HG03064 (cell line): ENCODE results near the gene MRPL28.
"Not testable (repeated sequence)": the region's sequence is repeated elsewhere in the genome, so short reads cannot be mapped to it uniquely, and the experiment has no call there.

ENCODE experiments used
- ATAC-seq: cut with Tn5 transposase; IDR thresholded peaks from one replicate; pipeline ENCODE4 v1.9.1; 2021; ENCODE audit warnings: low read depth; ENCODE audit not compliant: unreplicated experiment

The MRPL28 gene

DNA sequence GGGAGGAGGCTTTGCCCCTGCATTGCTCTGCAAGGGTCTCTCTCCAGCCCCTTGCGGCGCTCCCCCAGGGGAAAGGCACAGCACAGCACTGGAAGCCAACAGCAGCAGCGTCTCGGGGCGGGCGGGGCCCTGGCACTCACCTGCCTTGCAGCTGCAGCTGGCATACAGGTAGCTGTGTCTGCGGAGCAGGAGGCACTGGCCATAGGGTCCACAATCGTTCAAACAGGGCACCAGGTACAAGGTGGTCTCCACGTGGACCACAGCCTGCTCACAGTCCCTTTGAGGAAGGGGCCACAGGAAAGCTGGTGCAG is 4.2 kb upstream of the MRPL28 start:
- no peak for ATAC-seq

DNA sequence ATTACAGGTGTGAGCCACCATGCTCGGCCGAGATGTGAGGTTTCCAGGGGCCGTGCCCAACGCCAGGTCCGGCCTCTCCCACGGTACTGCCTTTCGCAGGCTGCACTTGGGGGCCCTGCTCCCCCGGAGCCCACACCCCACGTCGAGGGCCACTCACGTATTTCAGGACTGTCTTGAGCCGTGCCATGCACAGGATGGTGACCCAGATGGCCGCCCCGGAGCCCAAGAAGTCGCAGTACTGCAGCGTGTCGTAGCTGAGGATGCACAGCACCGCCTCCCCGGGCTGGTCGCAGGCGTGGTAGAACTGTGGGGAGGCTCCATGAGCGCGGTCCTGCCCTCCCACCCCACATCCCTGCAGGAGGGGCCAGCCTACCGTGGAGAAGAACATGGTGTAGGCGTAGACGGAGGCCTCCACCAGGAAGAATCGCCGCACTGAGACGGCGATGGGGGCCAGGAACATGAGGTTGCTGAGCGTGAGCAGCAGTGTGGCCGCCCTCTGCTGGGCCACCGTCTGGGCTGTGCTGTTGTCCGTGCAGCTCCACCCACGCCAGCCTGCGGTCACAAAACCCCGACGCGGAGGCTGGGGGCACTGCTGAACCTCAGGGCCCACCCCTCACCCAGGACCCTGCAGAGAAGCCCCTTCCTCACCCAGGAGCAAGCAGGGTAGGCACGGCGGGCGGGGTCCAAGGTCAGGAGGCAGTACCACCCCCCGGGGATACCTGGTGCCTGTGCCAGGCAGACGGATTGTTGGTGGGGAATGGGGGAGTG is 3.7 kb upstream of the MRPL28 start:
- ATAC-seq, result no peak

DNA sequence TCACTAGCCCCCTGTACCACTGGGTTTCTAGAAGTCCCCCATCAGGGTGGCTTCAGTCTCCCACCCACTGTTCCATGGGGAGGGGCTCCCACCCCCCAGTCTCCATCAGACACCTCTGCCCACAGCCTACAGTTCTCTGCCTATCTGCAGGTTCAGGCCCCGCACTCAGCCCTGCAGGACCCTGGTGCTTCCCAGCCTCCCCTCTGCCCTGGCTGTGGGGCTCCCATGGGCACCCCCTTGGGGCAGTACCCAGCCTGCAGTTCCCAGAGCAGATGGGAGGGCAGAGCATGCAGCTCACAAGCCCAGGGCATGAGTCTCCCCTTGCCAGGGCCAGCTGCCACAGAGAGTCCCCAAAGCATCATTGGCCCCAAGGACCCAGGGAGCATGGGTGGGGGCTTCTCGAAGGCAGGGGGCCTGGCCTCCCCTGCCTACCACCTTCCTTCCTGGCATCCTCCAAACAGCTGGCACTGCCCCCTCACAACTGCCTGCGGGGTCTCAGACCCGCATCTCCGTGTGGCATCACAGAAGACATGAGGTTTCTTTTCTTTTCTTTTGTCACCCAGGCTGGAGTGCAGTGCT is 2.8 kb upstream of the MRPL28 start:
- no peak for ATAC-seq

DNA sequence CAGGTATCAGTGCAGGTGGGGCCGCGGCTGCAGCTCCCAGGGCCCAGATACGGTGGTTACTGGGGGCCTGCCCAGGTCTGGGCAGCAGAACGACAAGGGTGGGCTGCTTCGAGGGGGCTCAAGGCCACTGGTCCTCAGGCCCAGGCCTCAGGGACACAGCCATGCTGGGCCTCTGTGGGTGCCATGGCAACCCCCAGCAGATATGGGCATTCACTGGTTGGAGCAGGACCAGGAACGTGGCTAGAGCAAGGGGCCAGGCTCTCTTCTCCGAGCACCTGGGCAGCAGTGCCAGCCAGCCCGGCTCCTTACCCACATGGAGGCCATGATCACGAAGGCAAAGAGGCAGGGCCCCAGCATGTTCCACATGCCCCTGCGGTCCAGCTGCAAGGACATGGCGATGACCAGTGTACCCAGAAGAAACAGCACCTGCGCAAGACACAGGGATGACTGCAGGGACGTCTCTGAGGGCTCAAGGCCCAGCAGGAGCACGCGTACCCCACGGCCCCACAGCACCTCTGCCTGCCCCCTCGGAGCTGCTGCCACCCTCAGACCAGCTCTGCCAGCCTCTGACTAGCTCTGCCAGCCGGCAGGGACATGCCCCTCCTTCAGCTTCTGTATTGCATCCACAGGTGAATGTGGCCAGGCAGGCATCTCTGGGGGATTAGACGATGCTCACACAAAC is 2.1 kb upstream of the MRPL28 start:
- ATAC-seq, result no peak

DNA sequence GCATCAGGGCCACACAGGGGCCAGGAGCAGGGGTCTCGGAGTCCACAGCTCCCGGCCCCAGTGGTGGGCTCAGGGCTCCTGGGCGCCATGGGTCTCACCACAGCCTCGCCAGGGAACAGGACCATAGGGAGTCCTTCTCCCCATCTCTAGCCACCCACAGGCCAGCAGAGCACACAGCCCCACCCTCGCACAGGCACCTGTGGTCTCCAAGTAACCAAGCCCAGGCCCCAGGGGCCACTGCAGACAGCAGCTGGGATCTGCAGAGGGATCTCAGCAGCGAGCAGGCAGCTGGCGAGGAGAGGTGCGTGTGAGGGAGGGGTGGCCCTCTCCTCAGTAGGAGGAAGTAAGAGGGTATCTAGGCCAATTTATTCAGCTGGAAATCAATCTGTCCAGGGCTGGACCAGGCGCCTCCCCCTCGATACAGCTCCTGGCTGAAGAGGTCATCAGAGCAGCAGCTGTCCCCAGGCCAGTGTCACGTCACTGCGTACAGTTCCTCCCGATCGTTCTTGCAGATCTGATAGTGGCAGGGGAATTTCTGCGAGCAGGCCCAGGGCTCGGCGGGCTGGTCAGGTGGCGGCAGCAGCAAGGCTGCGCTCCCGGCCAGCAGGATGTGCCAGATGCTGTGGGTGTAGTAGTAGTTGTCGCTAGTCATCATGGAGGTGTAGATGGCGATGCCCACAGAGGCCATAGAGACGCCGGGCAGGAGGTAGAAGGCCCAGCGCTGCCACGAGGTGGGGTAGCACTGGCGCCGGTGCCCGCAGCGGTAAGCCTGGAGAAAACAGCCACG is 1.4 kb upstream of the MRPL28 start:
- no peak for ATAC-seq

DNA sequence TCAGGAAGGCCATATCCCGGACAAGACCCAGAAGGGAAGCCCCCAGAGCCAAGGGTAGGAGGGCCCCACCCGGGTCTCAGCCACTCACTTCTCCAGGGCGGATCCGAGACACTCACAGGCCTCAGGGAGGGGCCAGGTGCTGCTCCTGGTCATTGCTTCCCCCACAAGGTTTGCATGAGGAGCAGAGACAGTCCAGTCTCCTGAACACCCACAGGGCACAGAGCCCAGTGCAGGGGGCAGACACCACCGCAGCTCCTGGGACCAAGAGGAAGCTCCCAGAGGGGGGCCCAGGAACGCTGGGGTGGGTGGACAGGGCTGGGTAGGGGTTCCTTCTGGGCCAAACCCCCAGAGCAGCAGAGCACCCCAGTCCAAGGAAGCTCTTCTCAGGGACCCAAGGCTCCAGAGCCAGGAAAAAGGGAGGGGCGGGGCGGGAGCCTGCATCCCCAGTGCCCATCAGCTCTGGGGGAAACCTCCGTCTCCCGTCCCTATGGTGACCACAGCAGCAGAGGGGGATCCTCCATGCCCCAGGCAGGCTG is 709 bp upstream of the MRPL28 start:
- no peak for ATAC-seq

DNA sequence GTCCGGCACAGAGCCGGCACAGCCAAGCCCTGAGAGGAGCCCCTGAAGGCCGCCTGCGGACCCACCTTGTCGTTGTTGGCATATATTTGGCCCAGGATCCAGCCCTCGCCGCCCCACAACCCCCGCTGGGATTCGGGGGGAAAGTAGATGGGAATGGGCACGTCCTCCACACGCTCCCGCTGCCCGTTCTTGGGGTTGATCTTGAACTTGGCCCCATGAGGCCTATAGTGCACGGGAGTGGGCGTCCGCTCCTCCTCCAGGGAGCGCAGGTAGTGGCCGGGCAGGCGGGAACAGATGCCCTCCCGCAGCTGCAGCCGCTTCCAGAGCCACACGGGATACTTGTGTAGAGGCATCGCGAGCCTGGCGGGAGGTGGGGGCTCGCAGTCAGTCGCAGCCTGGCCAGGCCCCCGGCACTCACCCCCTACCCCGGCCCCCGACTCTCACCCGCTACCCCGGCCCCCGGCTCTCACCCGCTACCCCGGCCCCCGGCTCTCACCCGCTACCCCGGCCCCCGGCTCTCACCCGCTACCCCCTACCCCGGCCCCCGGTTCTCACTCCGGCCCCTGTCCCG is 387 bp downstream of the MRPL28 start:
- ATAC-seq, result no peak

DNA sequence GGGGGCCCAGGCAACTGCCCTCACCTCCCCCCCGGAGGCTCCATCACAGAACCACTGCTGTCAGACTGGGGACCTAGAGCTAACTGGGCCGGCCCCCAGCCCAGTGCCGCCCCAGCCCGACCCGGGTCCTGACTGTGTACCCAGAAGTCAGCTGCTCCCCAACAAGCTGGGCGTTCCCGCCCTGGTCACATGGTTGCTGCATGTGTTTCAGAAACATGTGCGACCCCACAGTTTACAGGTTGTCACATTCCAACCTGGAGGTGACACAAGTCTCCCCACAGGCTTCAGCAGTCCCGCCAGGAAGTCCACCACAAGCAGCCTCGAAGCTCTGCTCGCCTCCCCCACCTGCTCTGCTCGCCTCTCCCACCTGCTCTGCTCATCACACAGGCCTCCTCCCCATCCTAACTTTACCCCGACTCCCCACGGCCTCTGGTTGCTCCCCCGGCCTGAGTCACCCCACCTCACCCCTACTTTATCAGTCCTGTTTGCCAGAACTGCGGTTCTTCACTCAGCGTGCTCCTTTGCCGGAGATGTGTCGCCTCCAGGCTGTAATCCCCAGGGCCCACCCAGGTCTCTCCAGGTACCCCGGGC is 968 bp downstream of the MRPL28 start:
- no peak for ATAC-seq

DNA sequence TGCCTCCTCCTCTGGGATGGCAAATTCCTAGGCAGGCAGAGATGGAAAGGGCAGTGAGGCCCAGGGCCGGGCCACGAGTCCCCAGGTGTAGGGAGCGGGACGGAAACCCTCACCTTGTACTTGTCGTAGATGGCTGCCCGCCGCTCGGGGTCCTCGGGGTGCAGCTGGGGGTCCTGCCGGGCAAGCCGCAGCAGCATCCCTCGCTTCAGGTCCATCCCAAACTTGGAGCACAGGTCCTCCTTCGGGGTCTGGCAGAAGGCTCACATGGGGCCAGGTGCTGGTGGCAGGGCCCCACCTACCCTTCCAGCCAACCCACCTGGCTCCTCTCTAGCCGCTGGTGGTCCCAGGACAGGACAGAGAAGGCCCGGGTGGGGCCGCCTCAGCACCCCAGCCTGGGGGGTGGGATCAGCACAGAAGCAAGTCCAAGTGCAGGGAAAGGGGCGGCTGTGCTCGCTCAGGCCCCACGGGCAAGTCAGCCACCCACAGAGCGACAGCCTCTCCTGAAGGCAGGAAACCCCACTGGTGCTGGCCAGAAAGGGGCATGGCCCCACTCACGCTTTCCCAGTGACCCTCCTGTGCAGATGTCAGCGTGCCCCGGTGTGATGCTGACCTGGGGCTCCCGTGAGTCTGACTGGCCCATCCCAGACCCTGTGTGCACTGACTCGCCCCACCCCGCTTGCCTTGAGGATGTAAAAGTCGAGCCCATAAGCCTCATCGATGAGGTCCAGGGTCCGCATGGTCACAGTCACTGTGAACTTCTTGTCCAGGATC is 1.8 kb downstream of the MRPL28 start:
- no peak for ATAC-seq

DNA sequence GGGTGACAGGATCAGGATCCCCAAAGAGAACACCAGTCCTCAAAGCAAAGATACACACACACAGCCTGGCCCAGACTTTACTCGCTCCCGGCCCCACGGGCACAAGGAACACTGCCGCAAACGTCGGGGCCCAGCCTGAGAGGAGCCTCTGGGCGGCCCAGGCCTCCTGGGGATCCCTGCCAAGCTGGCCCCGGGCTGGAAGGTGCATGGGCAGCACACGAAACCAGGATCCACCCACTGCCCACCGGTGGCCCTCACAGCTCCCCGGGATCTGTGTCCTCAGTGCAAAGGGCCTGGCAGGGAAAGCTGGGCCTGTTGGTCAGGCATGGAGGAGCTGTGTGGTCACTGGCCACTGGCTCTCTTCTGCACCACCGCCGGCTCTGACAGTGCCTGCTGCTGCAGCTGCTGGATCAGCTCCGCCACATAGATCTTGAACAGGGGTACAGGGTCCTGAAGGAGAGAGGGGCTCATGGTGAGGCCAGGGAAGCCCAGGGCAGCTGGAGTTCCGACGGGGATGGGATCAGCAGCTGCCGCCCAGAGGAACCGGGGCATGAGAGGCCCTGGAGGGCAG is 2.9 kb downstream of the MRPL28 start:
- ATAC-seq, result no peak

DNA sequence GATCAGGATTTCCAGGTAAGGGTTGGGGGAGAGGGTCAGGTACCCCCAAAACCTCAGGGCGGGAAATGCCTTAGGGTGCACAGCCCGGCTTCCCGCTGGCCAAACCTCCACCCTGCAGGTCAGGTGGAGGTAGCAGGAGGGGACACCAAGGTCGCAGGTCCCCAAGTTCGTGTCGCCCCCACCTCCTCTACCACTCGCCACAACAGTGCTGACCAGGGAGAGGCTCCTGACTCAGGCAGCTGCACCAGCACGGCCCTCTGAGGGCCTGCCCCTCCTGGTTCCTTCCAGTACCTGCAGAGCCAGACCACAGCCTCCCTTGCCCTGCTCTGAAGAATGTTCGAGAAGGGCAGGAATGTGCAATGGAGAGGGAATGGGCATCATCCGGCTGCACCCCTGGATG is 3.9 kb downstream of the MRPL28 start:
- ATAC-seq, result no peak

DNA sequence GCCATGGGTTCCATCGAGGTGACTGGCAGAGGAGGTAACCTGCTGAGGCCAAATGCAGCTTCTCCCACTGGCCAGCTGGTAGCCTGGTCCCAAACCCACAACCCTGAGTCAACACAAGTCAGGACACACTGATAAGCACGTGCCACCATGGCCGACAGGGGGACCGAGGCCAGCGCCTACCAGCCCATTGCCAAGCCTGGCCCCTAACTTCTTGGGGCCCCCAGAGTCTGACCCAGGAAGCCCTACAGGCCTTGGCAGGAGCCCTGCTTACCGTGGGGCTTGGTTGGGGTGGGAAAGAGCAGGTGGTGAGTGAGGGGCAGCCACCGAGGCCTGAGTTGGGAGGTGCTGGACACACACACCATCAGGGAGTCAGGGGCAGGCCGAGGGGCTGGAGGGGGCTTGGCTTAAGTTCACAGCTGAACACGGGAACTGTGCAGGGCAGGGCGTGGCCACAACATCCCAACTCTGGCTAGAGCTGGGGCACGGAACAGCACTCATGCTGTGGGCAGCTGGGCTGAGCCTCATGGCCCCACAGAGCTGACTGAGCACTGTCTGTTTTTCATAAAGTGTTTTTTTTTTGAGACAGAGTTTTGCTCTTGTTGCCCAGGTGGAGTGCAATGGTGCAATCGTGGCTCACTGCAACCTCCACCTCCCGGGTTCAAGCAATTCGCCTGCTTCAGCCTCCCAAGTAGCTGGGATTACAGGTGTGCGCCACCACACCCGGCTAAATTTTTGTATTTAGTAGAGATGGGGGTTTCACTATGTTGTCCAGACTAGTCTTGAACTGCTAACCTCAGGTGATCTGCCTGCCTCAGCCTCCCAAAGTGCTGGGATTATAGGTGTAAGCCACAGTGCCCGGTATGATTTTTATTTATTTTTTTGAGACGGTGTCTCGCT is 5.5 kb downstream of the MRPL28 start:
- ATAC-seq, result no peak

DNA sequence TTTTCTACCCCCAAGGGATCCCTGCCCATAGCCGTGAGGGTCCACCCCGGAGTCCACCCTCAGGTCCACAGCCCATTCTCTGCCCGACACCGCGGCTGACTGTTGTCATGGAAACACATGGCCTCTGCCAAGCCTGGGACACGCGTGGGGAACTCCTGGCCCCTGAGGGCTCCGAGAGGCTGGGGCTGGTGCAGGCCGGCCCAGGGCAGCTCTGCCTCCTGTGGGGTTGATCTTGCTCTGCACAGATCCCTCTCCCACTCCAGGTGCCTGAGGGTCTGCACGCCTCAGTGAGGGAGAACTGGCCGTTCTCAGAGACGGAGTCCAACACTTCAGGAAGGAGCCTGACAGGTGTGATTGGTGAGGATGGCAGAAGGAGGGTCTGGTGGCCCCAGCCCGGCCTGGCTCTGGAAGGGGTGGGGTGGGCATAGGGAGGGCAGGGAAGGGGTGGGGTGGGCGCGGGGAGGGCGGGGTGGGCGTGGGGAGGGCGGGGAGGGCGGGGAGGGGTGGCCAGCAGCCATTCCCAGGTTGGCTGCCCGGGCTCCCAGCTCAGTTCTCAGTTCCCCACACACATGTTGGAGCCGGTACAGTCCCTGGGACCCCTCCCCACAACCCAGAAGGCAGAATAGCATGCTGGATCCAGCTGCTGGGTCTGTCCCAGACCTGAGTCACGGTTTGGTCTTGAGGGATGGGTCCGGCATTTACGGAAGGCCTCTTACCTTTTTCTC is 6.4 kb downstream of the MRPL28 start:
- ATAC-seq, result no peak

DNA sequence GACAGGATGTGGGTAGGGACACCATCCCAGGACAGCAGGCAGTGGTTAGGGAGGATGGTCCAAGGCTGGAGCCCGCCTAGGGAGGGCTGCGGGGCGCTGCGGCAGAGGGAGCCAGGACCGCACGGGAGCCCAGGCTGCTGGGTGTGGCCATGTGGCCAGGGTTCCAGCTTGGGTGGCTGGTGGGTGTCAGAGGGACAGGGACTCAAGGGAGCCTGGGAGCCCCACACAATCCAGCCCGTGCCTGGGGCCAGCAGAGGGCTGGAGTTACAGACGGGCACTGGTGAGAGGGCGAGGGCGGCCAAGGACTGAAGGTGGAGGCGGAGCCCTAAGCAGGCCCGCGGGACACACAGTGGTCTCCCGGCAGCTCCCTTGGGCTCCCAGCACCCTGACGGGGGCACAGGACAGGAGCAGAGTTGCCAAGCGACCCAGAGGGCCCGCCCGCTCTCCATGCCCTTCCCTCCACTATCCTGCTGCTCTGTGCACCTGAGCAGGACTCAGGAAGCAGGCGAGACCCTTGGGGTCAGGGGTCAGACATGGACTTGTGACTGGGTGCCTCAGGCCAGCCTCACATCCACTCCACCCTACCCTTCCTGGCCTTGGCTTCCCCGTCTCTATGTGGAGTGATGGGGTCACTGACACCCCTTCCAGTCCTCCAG is 7.1 kb downstream of the MRPL28 start:
- no peak for ATAC-seq

DNA sequence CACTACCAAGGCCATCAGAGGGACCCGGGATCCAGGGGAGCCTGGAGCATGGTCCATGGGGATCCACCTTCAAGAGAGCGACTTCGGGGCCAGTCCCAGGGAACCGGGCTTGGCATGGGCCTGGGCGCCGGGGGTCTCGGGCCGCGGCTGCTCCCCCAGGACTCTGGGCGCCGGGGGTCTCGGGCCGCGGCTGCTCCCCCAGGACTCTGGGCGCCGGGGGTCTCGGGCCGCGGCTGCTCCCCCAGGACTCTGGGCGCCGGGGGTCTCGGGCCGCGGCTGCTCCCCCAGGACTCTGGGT is 7.7 kb downstream of the MRPL28 start:
- not testable (repeated sequence) for ATAC-seq

DNA sequence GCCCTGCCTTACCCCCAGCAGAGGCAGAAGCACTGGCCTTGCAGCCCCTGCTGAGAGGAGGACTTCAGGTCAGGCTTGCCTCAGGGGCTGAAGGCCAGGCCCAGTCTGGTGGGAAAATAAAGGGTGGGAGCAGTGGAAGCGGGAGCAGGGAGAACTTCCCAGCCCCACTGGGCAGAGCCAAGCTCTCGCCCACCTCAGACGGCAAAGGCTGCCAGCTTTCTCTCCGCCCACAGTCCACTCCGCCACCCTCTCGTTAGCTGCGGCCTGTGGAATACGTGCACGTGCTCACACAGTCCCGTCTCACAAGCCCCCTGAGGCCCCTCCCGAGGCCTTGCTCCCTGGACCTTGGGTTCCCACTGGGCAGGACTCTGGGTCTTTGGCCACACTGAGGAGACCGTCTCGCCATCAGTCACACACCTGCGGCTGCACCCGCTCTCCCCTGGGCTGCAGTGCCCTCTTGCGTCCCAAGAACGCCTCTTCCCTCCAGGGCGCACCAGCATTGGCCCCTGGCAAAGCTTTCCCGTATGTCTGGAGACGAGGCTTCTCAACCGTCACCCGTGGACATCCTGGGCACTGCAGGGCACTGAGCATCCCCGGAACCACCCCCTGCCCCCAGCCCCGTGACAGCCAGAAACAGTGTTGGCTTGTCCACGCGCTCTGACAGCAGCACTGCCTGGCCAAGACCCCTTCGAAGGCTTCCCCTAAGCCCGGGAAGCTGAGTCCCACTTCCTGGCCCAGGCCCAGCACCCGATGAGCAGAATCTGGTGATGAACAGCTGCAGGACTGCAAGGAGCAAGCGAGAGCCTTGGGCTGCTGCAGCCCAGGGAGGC is 8.3 kb downstream of the MRPL28 start:
- no peak for ATAC-seq
